GM12872 (cell line): Measurements from ENCODE around the gene PTPN1.

ENCODE experiments used
- TF ChIP-seq, protein P1 (sequence below): IDR thresholded peaks from 3 replicates; pipeline ENCODE4 v1.5.1; 2011; ENCODE audit warnings: low read depth, mild to moderate bottlenecking, low read length, moderate library complexity; ENCODE audit not compliant: insufficient read depth

The PTPN1 gene

DNA sequence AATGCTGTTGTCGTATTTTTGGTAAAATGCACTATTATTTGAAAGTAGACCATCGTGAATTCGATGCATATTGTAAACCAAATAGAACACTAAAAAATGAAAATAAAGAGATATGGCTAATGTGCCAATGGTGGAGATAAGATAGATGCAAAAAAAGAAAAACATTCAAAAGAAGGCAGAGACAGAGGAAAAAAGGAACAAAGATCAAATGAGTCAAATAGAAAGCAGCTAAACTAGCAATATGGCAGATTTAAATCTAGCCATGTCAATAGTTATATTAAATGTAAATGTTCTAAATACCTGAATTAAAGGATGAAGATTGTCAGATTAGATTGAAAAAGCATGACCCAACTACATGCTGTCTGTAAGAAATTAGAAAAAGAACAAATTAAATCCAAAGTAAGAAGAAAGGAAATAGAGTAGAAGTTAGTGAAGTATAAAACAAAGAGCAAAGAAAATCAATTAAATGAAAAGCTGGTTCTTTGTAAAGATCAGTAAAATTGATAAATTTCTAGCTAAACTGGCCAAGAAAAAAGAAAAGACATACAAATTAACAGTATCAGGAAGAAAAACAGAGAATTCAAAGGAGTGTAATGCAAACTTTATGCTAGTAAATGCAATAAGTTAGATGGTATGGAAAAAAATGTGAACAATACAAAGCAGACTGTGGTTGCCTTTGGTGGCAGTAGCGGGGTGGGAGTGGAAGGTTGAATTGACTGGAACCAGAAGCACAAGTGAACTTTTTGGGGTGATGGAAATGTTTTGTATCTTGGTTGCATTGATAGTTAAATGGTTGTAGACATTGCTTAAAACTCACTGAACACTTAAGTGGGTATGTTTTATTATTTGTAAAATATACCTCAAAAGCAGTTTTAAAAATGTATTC, 44.8 kb downstream of the PTPN1 start:
- TF ChIP-seq, protein P1, sequence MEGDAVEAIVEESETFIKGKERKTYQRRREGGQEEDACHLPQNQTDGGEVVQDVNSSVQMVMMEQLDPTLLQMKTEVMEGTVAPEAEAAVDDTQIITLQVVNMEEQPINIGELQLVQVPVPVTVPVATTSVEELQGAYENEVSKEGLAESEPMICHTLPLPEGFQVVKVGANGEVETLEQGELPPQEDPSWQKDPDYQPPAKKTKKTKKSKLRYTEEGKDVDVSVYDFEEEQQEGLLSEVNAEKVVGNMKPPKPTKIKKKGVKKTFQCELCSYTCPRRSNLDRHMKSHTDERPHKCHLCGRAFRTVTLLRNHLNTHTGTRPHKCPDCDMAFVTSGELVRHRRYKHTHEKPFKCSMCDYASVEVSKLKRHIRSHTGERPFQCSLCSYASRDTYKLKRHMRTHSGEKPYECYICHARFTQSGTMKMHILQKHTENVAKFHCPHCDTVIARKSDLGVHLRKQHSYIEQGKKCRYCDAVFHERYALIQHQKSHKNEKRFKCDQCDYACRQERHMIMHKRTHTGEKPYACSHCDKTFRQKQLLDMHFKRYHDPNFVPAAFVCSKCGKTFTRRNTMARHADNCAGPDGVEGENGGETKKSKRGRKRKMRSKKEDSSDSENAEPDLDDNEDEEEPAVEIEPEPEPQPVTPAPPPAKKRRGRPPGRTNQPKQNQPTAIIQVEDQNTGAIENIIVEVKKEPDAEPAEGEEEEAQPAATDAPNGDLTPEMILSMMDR: no peak

DNA sequence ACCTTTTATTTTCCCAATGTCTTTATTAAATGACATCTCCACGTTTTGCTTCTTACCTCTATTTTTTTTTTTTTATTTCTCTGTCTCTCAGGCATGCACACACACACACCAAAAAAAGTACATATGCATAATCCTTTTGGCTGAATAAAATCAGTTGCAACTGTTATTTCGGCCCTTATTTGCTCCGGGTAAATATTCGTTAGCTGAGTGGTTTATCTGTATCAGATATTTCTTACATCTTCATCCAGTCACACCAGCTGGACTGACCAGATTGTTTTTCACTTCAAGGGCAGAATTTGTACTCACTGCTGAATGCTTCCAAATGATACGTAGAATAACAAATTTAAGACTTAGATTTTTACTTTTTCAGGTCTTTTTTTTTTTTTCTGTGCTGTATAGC, 45.5 kb downstream of the PTPN1 start:
- TF ChIP-seq, protein P1: no peak

DNA sequence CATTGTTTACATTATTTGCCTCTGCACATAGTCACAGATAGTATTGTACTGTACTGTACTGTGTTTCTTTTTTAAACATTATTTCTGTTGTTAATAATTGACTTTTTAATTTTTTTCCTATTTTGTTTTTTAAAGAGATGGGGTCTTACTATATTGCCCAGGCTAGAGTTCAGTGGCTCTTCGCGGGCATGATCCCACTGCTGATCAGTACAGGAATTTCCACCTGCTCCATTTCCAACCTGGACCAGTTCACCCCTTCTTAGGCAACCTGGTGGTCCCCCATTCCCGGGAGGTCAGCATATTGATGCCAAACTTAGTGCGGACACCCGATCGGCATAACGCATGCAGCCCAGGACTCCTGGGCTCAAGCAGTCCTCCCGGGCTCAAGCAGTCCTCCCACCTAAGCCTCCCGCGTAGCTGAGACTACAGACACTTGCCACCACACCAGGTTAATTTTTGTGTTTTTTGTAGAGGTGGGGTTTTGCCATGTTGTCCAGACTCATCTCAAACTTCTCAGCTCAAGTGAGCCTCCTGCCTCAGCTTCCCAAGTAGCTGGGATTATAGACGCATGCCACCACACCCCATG, 47.5 kb downstream of the PTPN1 start:
- TF ChIP-seq, protein P1: no peak

DNA sequence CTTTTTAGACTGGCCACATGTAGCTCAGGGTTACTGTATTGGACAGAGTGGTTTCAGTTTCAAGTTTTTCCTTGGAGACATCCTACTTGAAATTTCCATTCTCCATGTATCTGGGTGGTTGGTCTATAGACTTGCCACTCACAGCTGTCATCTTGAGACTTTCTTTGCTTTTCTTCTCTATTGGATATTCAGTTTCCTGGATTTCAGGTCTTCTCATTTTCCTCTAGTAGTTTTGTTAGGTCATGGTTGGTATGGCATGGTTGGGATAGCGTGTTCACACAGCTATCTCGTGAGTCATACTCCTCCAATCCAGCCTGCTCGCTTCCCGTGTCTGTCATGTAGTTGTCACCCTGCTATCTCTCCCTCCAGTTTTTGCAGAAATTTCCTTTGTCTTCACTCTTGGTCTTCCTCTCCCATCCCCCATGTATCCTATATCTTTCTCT, 48.3 kb downstream of the PTPN1 start:
- TF ChIP-seq, protein P1: no peak

DNA sequence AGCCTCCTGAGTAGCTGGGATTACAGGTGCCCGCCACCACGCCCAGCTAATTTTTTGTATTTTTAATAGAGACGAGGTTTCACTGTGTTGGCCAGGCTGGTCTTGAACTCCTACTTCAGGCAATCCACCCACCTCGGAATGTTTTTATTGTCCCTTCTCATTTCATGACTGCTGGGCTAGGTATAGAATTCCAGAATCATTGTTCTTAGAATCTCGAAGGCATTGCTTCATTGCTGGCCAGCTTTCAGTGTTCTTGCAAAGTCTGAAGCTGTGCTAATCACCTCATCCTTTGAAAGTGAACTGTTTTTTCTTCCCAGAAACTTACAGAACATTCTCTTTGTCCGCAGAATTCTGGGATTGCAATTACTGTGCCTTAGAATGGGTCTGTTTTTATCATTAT, 49.0 kb downstream of the PTPN1 start:
- TF ChIP-seq, protein P1: no peak

DNA sequence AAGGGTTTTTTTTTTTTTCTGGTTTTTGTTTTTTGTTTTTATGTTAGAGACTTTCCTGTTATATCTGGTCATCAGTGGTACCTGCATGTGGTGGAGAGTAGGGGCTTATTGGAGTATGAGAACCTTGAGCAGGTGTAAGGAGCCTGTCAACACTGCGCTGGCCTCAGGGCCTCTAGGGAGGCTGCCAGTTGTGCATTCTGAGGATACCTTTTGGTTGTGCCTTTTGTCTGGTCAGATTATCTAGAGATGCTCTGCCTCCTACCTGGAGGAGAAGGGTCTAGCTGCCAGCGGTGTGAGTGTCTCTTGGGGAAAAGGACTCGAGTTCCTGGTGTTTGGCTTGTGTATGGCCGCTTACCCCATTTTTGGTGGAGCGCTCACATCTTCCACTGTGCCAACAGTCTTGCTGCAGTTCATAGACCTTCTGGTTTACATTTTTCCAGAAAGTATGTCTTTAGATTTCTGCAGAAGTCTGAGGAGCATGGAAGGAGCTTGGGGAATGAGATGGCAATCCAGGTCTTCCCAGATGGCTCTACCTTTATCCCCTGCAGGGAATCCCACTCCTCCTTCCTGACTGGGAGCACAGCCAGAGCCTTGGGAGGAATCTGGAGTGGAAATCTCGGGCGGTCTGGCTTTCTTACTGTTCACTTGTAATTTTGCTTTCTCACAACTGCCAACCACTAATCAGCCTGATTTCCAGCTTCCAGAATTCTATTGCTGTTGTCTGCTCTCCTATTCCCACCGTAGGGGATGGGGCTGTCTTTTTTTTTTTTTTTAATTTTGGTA, 49.9 kb downstream of the PTPN1 start:
- TF ChIP-seq, protein P1: no peak

DNA sequence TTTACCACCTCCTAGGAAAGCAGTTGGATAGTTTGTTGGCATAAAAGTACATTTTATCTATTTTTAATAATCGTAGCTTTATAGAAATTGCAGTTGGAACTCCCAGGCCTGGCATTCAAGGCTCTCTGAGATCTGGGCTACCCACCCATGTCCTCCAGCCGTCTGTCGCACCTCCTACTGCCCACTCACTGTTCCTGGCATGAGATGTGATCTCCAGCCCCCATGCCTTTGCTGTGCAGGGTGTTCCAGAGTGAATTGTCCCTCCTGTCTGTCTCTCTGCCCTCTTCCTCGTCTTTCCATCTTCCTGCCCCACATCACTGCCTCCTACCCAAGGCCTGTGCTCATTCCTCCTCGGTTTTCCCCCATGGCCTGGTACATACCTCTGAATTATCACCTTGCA, 50.7 kb downstream of the PTPN1 start:
- TF ChIP-seq, protein P1: no peak
